ENCODE data around the gene CYP2D6. TPM values are rescaled to one million over a fixed set of nuclear protein-coding genes. Genes with fewer than 3 reads are reported as not detected.

CYP2D6 gene
- total RNA-seq, 1 experiment from 2014 or later = 1.7 TPM

GRCh38 chr22:42090596-42091454 lies 39.8 kb downstream of the CYP2D6 start, which contains the start of gene NDUFA6 (continued):
- no peak for TF ChIP-seq PREB (CRISPR knock-in tag; IDR thresholded peaks at IDR 0.05; ENCODE audit: borderline replicate concordance)
- TF ChIP-seq ZNF232 (CRISPR knock-in tag; IDR thresholded peaks at IDR 0.05) = no peak
- no peak for TF ChIP-seq STAT6 (CRISPR knock-in tag; conservative IDR thresholded peaks at IDR 0.05; ENCODE audit: low read depth)

- POLR2A ChIA-PET = no interaction called here
- H3K27me3 Mint-ChIP-seq (ENCODE audit: low read depth) = no peaks in the 10 kb centered on the region
- no peak for TF ChIP-seq ZNF416 (CRISPR knock-in tag; IDR thresholded peaks at IDR 0.05)
- no peak for TF ChIP-seq GRHL2 (CRISPR knock-in tag; IDR thresholded peaks at IDR 0.05; ENCODE audit: insufficient replicate concordance, severe bottlenecking)
- TF ChIP-seq TEAD4 (CRISPR knock-in tag; IDR thresholded peaks at IDR 0.05) = no peak
- TF ChIP-seq ATF6 (CRISPR knock-in tag; IDR thresholded peaks at IDR 0.05) = no peak
- TF ChIP-seq ZNF263 (CRISPR knock-in tag; IDR thresholded peaks at IDR 0.05; ENCODE audit: low read depth) = no peak
- no peak for TF ChIP-seq AFF4 (CRISPR knock-in tag; IDR thresholded peaks at IDR 0.05; ENCODE audit: borderline replicate concordance)
- no peak for TF ChIP-seq CREB1 (CRISPR knock-in tag; IDR thresholded peaks at IDR 0.05)
- no peak for TF ChIP-seq NR3C1 (CRISPR knock-in tag; conservative IDR thresholded peaks at IDR 0.05; ENCODE audit: low read depth)
- TF ChIP-seq MAX (CRISPR knock-in tag; IDR thresholded peaks at IDR 0.05) = no peak
- TF ChIP-seq STAT6 (CRISPR knock-in tag; conservative IDR thresholded peaks at IDR 0.05; ENCODE audit: low read depth) = no peak
- no peak for TF ChIP-seq ZNF232 (CRISPR knock-in tag; IDR thresholded peaks at IDR 0.05)
- no peak for TF ChIP-seq CBFB (CRISPR knock-in tag; IDR thresholded peaks at IDR 0.05; ENCODE audit: low read depth)
- H3K36me3 Mint-ChIP-seq = peaks cover 47% of the 10 kb centered on the region
- DNase-seq (ENCODE audit: low spot score) (no peak), ATAC-seq (no peak)
- H3K4me3 Mint-ChIP-seq = no peak overlapping the region
- CTCF ChIA-PET = no interaction called here
- peaks cover 8% of the 10 kb centered on the region for H3K9me3 Mint-ChIP-seq
- 0 out of 2 replicates have a peak, but pooled peaks cover 7% of the 10 kb centered on the region for H3K4me1 Mint-ChIP-seq
- H3K27ac Mint-ChIP-seq = no peak overlapping the region
Measured at GRCh38 chr22:42086051-42086450, 44.6 kb downstream of the CYP2D6 start.
